ENCODE measurements around the gene VTI1A. TPM values are rescaled to one million over a fixed set of nuclear protein-coding genes. Genes with fewer than 3 reads are reported as not detected.
A peak's percentile ranks its signal among the peaks of the same experiment; 100 is the strongest.

The VTI1A gene
- total RNA-seq, 6 donors from 2014 or later, result 29.5 to 247 (median 43.0) TPM

DNA sequence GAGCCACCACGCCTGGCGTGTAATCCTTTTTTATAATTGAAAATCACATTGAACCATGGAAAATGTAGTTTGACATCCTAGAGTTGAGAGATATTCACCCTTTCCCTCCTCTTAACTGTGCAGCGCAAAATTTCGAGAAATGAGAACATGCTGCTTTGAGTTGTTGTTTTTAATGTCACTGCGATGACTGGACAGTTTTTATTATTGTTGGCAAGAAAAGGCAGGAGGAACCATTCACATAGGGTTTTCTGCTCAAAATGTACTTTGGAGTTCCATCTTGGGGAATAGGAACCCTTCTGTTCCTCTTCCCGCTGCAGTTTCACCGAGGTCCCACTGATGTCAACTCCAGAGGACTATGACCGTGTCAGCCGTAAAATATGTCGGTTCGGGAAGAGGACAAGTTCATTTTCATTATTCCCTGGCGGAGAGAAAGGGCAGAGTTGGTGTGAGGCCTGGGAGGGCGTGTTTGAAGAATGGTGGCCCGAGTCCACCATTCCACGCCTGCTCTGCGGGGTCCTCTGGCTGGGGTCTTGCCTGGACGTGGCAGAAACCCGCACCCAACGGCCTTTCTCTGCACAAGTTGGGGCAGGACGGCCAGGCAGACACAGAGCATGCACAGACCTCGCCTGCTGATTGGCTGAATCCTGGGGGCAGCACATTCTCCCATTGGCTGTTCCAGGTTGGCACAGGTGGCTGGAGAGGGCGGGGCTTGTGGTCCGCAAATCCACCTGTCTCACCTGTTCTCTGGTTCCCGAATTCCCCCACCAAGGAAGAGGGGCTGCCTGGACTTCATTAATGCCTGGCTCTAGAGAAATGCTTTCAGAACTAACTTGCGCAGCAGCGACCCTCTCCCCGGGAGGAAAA lies 397.9 kb downstream of the VTI1A start:
- Histone ChIP-seq H3K27ac (no peak overlapping the region), H3K27me3 (no peaks in the 10 kb centered on the region), H3K9me3 (peaks cover 11 to 20% (median 12%) of the 10 kb centered on the region in 4 donors), H3K4me3 (no peak overlapping the region), H3K4me1 (no peaks in the 10 kb centered on the region), H3K36me3 (no peaks in the 10 kb centered on the region)
- ATAC-seq (ENCODE audit: low FRiP score in 2 of 2), result peak in 1 of 2 donors; percentile 59
- no peak for TF ChIP-seq EP300 (IDR thresholded peaks at IDR 0.05)
- no peak for TF ChIP-seq POLR2AphosphoS5 (IDR thresholded peaks at IDR 0.05)
- no peak for TF ChIP-seq POLR2A (IDR thresholded peaks at IDR 0.05)
- TF ChIP-seq, protein P1, sequence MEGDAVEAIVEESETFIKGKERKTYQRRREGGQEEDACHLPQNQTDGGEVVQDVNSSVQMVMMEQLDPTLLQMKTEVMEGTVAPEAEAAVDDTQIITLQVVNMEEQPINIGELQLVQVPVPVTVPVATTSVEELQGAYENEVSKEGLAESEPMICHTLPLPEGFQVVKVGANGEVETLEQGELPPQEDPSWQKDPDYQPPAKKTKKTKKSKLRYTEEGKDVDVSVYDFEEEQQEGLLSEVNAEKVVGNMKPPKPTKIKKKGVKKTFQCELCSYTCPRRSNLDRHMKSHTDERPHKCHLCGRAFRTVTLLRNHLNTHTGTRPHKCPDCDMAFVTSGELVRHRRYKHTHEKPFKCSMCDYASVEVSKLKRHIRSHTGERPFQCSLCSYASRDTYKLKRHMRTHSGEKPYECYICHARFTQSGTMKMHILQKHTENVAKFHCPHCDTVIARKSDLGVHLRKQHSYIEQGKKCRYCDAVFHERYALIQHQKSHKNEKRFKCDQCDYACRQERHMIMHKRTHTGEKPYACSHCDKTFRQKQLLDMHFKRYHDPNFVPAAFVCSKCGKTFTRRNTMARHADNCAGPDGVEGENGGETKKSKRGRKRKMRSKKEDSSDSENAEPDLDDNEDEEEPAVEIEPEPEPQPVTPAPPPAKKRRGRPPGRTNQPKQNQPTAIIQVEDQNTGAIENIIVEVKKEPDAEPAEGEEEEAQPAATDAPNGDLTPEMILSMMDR (IDR thresholded peaks at IDR 0.05), result no peak
- DNase-seq, result peak in 1 of 2 donors; percentile 32
- 94 to 96% methylated on average over 24 of the region's 27 CpGs for WGBS, 2 donors

DNA sequence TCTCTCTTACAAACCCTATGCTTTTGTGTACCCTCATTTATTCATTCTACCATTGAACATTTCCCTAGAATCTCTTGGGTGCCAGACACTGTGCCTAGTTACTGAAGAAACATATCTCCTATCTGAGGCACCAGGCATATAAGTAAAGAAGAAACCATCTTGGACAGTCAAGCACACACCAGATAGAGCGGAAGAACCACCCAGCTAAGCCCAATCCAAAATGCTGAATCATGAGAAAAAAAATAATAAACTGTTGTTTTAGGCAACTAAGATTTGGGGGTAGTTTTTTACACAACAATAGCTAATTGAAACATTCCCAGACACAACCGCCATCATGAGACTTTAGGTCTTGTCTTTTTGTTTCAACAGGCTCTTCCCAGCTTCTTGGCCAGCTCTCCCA lies 400.8 kb downstream of the VTI1A start:
- TF ChIP-seq EP300 (IDR thresholded peaks at IDR 0.05), result no peak
- no peak for TF ChIP-seq POLR2AphosphoS5 (IDR thresholded peaks at IDR 0.05)
- TF ChIP-seq, protein P1 (IDR thresholded peaks at IDR 0.05), result no peak
- TF ChIP-seq POLR2A (IDR thresholded peaks at IDR 0.05), result no peak
- no peak for DNase-seq
- no peak overlapping the region for H3K27ac ChIP-seq
- no peaks in the 10 kb centered on the region for H3K36me3 ChIP-seq
- peaks cover 0 to 7% (median 2%) of the 10 kb centered on the region in 4 donors for H3K4me1 ChIP-seq
- no peaks in the 10 kb centered on the region for H3K27me3 ChIP-seq
- no peak overlapping the region for H3K4me3 ChIP-seq
- H3K9me3 ChIP-seq, result peaks cover 11 to 20% (median 12%) of the 10 kb centered on the region in 4 donors
- 92 to 96% methylated on average over 2 of the region's 2 CpGs for WGBS, 2 donors
- ATAC-seq (ENCODE audit: low FRiP score in 2 of 2), result no peak

DNA sequence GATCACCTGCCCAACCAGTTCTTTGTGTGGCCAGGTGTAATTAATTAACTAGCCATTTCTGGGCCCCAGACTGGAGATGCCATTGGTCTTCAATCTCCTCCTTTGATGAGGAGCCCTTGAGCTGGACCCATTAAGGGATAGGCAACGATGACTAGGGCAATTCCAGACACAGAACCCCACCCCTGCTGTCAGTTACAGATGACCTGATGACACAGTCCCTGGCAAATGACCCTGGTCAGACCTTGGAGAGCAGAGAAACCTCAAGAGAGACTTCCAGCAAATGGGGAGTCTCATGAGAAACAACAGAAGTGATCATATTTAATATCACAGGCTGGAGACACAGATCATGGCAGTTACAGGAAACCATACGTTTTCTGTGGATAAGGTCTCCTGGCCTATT lies 401.2 kb downstream of the VTI1A start:
- WGBS, 2 donors, result 72 to 89% methylated on average over 2 of the region's 2 CpGs

DNA sequence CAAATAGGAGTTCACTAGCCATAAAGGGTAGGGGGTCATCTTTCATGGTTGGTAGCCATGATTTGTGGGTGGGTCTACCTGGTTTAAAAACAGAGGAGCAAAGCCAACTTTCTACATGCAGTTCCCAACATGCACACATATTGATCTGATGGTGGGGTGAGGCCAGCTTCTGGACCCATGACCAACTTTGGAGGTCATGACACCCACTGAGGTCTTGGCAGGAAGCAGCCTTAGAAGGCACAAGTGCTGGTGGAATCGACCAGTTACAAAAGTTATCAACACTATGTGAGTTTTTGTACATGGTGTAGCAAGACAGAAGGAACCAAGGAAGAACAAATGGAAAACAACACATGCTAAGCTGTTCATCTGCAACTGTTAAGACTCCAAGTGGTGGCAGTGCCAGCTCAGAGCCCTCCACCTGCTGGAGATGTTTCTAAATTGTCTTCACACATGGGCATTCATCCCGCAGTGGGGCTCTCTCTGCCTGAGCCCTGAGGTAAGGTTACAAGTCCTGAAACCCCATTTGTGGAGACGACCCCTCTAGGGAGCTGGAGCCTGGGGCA lies 401.9 kb downstream of the VTI1A start:
- Histone ChIP-seq H3K9me3 (peaks cover 11 to 20% (median 12%) of the 10 kb centered on the region in 4 donors), H3K4me3 (no peak overlapping the region), H3K27ac (no peak overlapping the region), H3K36me3 (no peaks in the 10 kb centered on the region), H3K4me1 (peaks cover 0 to 7% (median 2%) of the 10 kb centered on the region in 4 donors), H3K27me3 (no peaks in the 10 kb centered on the region)
- ATAC-seq (ENCODE audit: low FRiP score in 2 of 2) (no peak), DNase-seq (no peak)
- no peak for TF ChIP-seq EP300 (IDR thresholded peaks at IDR 0.05)
- TF ChIP-seq, protein P1 (IDR thresholded peaks at IDR 0.05), result no peak
- TF ChIP-seq POLR2AphosphoS5 (IDR thresholded peaks at IDR 0.05), result no peak
- TF ChIP-seq POLR2A (IDR thresholded peaks at IDR 0.05), result no peak
- 90 to 100% methylated on average over 2 to 3 of the region's 3 CpGs for WGBS, 2 donors

More for the DNA sequence above, 401.2 kb downstream of the VTI1A start:
- Histone ChIP-seq H3K27ac (no peak overlapping the region), H3K4me3 (no peak overlapping the region), H3K9me3 (peaks cover 11 to 20% (median 12%) of the 10 kb centered on the region in 4 donors), H3K36me3 (no peaks in the 10 kb centered on the region), H3K27me3 (no peaks in the 10 kb centered on the region), H3K4me1 (peaks cover 0 to 7% (median 2%) of the 10 kb centered on the region in 4 donors)
- TF ChIP-seq EP300 (IDR thresholded peaks at IDR 0.05) (no peak), POLR2A (IDR thresholded peaks at IDR 0.05) (no peak), POLR2AphosphoS5 (IDR thresholded peaks at IDR 0.05) (no peak)
- TF ChIP-seq, protein P1 (IDR thresholded peaks at IDR 0.05), result no peak
- DNase-seq, result no peak
- ATAC-seq (ENCODE audit: low FRiP score in 2 of 2), result no peak

Measured in upper lobe of left lung (tissue), 6 donors.